Body of pancreas (tissue), 4 donors: ENCODE measurements around the gene RPTOR.

Experiments used
- POLR2A ChIP-seq, 3 donors: fragments of 450-650 bp; IDR thresholded peaks; one replicate each; pipeline ENCODE4 v1.6.1; 2016; ENCODE audit warnings: antibody characterized with exemption in 3 of 3, mild to moderate bottlenecking in 2 of 3
- TF ChIP-seq, protein P1 (sequence below), 7 experiments: fragments of 450-650 bp in 4 of 7; fragments of 200-600 bp in 3 of 7; sonication (generic) in 3 of 7; IDR thresholded peaks; one replicate each; pipeline ENCODE4 v1.5.1; 2016 to 2019; ENCODE audit warnings: antibody characterized with exemption in 7 of 7

DNA sequence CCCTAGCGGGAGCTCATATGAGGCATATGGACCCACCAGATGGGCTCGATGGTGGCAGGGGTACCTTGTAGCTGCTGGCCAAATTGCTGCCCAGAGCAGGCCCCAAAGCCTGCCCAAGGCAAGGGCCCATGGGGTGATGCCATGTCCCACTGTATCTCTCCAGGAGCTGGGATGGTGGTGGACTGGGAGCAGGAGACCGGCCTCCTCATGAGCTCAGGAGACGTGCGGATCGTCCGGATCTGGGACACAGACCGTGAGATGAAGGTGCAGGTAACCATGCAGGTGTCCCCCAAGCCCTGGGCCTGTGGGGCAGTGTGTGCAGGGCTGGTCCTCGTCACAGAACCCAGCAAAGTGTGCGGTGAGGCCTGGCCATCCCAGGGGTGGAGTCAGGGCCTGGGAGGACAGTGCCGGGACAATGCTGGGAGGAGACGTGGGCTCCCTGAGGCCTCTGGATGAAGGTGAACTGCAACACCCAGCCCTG is 412.9 kb downstream of the RPTOR start:
- TF ChIP-seq, protein P1, sequence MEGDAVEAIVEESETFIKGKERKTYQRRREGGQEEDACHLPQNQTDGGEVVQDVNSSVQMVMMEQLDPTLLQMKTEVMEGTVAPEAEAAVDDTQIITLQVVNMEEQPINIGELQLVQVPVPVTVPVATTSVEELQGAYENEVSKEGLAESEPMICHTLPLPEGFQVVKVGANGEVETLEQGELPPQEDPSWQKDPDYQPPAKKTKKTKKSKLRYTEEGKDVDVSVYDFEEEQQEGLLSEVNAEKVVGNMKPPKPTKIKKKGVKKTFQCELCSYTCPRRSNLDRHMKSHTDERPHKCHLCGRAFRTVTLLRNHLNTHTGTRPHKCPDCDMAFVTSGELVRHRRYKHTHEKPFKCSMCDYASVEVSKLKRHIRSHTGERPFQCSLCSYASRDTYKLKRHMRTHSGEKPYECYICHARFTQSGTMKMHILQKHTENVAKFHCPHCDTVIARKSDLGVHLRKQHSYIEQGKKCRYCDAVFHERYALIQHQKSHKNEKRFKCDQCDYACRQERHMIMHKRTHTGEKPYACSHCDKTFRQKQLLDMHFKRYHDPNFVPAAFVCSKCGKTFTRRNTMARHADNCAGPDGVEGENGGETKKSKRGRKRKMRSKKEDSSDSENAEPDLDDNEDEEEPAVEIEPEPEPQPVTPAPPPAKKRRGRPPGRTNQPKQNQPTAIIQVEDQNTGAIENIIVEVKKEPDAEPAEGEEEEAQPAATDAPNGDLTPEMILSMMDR (IDR thresholded peaks at IDR 0.05): no peak
- TF ChIP-seq POLR2A (IDR thresholded peaks at IDR 0.05): no peak
